ENCODE measurements around the gene MAB21L2. TPM values are rescaled to one million over a fixed set of nuclear protein-coding genes. Genes with fewer than 3 reads are reported as not detected.
"Not testable (repeated sequence)": the region's sequence is repeated elsewhere in the genome, so short reads cannot be mapped to it uniquely, and the experiment has no call there.

Gene MAB21L2
- polyA plus RNA-seq, 1 donor from 2014 or later: 1.6 TPM

DNA sequence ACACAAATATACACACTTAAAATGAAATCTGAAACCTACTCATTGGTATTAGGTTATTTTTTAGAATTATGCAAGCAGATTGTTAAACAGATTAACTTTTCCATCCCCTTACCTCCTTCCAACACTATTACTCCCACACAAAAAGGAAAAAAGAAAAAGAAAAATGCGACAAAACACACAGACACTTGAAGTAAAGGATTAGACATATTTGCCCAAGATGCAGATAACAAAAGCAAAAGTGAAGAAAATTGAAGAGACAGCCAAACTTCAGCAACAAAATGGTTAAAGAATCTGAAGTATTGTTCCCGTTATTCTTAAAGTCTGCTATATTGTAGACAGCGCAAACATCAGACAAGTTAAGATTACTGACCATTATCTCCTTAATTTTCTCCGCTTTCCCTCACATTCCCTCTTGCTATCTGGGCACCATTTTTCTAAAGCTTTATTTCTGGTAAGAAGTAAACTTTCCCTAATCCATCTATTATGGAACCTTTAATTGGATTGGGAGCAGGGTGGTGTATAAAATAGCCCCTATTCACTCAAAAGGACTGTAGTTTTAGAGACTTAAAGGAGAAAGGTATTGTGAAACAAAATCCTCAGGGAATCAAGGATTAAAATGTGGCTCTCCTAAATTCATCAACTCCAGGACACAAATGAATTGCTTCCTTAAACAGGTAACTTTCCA is 34.7 kb upstream of the MAB21L2 start:
- peaks cover 75% of the 10 kb centered on the region for H3K27me3 ChIP-seq (ENCODE audit: insufficient read depth, low read depth, low read length)
- H3K36me3 ChIP-seq (ENCODE audit: insufficient read depth, low read length): no peaks in the 10 kb centered on the region

GRCh38 chr4:150557811-150558210 is 24.1 kb upstream of the MAB21L2 start:
- H3K36me3 ChIP-seq (ENCODE audit: insufficient read depth, low read length); H3K27me3 ChIP-seq (ENCODE audit: insufficient read depth, low read depth, low read length); H2AFZ ChIP-seq (ENCODE audit: low read depth, low read length); H3K79me2 ChIP-seq (replicated peaks; ENCODE audit: insufficient read depth, low read length); H3K9ac ChIP-seq (ENCODE audit: low read length); H3F3A ChIP-seq (ENCODE audit: insufficient read depth, low read length, poor library complexity, severe bottlenecking); H3K4me3 ChIP-seq (ENCODE audit: low read length); H4K20me1 ChIP-seq (ENCODE audit: insufficient read depth); H3K9me2 ChIP-seq (ENCODE audit: insufficient read depth, low read length); H3K27ac ChIP-seq (ENCODE audit: low read length); H3K4me2 ChIP-seq (ENCODE audit: low read length); H3K9me3 ChIP-seq (ENCODE audit: low read length): not testable (repeated sequence)

More for the DNA sequence above, 34.7 kb upstream of the MAB21L2 start:
- H3K4me3 ChIP-seq (ENCODE audit: low read length): no peak overlapping the region
- H3K27ac ChIP-seq (ENCODE audit: low read length): no peak overlapping the region
- no peaks in the 10 kb centered on the region for H3K9me2 ChIP-seq (ENCODE audit: insufficient read depth, low read length)
- H2AFZ ChIP-seq (ENCODE audit: low read depth, low read length): no peak overlapping the region
- H3F3A ChIP-seq (ENCODE audit: insufficient read depth, low read length, poor library complexity, severe bottlenecking): no peaks in the 10 kb centered on the region
- H4K20me1 ChIP-seq (ENCODE audit: insufficient read depth): no peaks in the 10 kb centered on the region
- TF ChIP-seq SMC3 (conservative IDR thresholded peaks at IDR 0.05; ENCODE audit: poor library complexity) (no peak), POLR2AphosphoS5 (IDR thresholded peaks at IDR 0.05) (no peak), REST (IDR thresholded peaks at IDR 0.05; ENCODE audit: borderline replicate concordance) (no peak), RAD21 (conservative IDR thresholded peaks at IDR 0.05) (no peak)
- H3K4me2 ChIP-seq (ENCODE audit: low read length): no peak overlapping the region
- H3K79me2 ChIP-seq (replicated peaks; ENCODE audit: insufficient read depth, low read length): no peaks in the 10 kb centered on the region
- no peak overlapping the region for H3K9ac ChIP-seq (ENCODE audit: low read length)
- no peaks in the 10 kb centered on the region for H3K9me3 ChIP-seq (ENCODE audit: low read length)

DNA sequence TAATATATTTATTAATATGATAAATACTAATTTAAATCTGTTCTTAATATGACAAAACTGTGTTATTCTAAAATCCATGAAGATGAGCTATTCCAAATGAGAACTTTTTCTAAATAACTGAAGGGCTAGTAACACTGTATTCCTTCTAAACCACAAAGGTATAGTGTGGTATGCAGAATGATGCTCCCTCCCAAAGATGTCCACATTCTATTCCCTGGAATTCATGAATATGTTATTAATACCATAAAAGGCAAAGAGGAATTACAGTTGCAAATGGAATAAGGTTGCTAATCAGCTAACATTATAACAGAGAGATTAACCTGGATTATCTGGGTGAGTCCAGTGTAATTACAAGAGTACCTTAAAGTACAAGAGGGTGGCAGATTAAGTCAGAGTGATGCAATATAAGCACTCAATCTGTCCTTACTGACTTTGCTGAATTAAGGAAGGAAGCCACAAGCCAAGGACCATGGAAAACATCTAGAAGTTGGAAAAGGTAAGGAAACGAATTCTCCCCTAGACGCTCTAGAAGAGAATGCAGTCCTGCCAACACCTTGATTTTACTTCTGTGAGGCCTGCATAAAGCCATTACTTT is 20.7 kb upstream of the MAB21L2 start:
- H3K4me3 ChIP-seq (ENCODE audit: low read length): no peak overlapping the region
- H3K9me3 ChIP-seq (ENCODE audit: low read length): no peaks in the 10 kb centered on the region
- no peak overlapping the region for H3K4me2 ChIP-seq (ENCODE audit: low read length)
- no peaks in the 10 kb centered on the region for H3K79me2 ChIP-seq (replicated peaks; ENCODE audit: insufficient read depth, low read length)
- no peaks in the 10 kb centered on the region for H3F3A ChIP-seq (ENCODE audit: insufficient read depth, low read length, poor library complexity, severe bottlenecking)
- H3K27ac ChIP-seq (ENCODE audit: low read length): no peak overlapping the region
- H3K9me2 ChIP-seq (ENCODE audit: insufficient read depth, low read length): no peaks in the 10 kb centered on the region
- TF ChIP-seq REST (IDR thresholded peaks at IDR 0.05; ENCODE audit: borderline replicate concordance) (no peak), SMC3 (conservative IDR thresholded peaks at IDR 0.05; ENCODE audit: poor library complexity) (no peak), POLR2AphosphoS5 (IDR thresholded peaks at IDR 0.05) (no peak), EZH2 (IDR thresholded peaks at IDR 0.05; ENCODE audit: borderline replicate concordance, insufficient read depth, low read length, poor library complexity, severe bottlenecking) (no peak), TAF1 (IDR thresholded peaks at IDR 0.05; ENCODE audit: low read depth) (no peak), EP300 (conservative IDR thresholded peaks at IDR 0.05; ENCODE audit: poor library complexity, severe bottlenecking) (no peak), MXI1 (conservative IDR thresholded peaks at IDR 0.05; ENCODE audit: poor library complexity, severe bottlenecking) (no peak), RAD21 (conservative IDR thresholded peaks at IDR 0.05) (no peak)
- TF ChIP-seq, protein P1, sequence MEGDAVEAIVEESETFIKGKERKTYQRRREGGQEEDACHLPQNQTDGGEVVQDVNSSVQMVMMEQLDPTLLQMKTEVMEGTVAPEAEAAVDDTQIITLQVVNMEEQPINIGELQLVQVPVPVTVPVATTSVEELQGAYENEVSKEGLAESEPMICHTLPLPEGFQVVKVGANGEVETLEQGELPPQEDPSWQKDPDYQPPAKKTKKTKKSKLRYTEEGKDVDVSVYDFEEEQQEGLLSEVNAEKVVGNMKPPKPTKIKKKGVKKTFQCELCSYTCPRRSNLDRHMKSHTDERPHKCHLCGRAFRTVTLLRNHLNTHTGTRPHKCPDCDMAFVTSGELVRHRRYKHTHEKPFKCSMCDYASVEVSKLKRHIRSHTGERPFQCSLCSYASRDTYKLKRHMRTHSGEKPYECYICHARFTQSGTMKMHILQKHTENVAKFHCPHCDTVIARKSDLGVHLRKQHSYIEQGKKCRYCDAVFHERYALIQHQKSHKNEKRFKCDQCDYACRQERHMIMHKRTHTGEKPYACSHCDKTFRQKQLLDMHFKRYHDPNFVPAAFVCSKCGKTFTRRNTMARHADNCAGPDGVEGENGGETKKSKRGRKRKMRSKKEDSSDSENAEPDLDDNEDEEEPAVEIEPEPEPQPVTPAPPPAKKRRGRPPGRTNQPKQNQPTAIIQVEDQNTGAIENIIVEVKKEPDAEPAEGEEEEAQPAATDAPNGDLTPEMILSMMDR (IDR thresholded peaks at IDR 0.05; ENCODE audit: poor library complexity, severe bottlenecking): no peak
- no peak overlapping the region for H3K9ac ChIP-seq (ENCODE audit: low read length)
- H3K27me3 ChIP-seq (ENCODE audit: insufficient read depth, low read depth, low read length): no peaks in the 10 kb centered on the region
- no peaks in the 10 kb centered on the region for H4K20me1 ChIP-seq (ENCODE audit: insufficient read depth)
- H3K36me3 ChIP-seq (ENCODE audit: insufficient read depth, low read length): no peaks in the 10 kb centered on the region
- H2AFZ ChIP-seq (ENCODE audit: low read depth, low read length): no peak overlapping the region

Data from neural cell (in vitro differentiated cells).